Measurements from ENCODE around the gene SRPX. TPM values are rescaled to one million over a fixed set of nuclear protein-coding genes. Genes with fewer than 3 reads are reported as not detected.
A peak's percentile ranks its signal among the peaks of the same experiment; 100 is the strongest.

SRPX gene, protein sequence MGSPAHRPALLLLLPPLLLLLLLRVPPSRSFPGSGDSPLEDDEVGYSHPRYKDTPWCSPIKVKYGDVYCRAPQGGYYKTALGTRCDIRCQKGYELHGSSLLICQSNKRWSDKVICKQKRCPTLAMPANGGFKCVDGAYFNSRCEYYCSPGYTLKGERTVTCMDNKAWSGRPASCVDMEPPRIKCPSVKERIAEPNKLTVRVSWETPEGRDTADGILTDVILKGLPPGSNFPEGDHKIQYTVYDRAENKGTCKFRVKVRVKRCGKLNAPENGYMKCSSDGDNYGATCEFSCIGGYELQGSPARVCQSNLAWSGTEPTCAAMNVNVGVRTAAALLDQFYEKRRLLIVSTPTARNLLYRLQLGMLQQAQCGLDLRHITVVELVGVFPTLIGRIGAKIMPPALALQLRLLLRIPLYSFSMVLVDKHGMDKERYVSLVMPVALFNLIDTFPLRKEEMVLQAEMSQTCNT
- total RNA-seq, result 10 to 100 TPM; 42.5 to 78.4 TPM

DNA sequence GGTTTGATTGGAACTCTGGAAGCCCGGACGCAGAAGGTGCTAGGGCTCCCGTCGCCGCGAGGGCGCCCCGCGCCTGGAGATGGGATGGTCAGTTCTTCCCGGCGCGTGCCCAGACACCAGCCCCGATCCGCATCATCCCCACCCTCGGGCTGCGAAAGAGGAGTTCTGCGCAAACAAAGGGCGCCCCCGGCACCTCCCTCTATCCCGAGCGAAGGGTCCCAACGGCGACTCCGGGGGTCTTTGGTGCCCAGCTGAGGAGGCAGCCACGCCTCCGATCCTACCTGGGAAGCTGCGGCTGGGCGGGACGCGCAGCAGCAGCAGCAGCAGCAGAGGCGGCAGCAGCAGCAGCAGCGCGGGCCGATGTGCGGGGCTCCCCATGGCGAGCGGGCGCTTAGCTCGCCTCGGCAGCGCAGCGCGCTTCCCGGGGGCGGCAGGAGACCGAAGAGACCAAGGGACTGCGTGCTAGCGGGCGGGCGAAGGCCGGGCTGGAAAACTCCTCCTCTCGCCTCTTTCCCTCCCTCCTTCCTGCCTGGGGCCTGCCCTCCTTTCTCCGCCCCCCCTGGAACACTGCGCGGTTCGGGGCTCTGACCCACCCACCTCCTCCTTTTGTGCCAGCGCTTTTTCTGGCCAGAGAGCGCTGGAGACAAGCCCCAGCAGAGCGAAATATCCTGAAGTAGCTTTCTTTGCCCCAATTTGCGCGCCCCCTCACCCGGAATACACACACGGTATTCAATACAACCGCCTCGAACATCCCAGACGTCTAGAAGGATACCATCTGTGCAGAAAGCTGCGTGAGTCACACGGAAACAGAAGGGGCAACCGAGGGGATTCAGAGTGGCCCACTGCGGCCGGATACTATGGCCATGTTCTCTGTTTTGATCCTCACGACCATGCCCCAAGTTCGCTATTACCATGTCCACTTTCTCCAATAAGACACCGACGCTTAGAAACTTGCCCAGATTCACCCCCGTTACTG, at the start of gene SRPX:
TSS of gene SRPX (minus strand) at position 457 of the 976 bp plus-strand sequence. CDS start at position 378, 79 bp downstream.
- no peak for DNase-seq
- ATAC-seq, result peak; percentile 18
- intact Hi-C loops (cut with DNase I), result no loop called here
- TF ChIP-seq, protein P1, sequence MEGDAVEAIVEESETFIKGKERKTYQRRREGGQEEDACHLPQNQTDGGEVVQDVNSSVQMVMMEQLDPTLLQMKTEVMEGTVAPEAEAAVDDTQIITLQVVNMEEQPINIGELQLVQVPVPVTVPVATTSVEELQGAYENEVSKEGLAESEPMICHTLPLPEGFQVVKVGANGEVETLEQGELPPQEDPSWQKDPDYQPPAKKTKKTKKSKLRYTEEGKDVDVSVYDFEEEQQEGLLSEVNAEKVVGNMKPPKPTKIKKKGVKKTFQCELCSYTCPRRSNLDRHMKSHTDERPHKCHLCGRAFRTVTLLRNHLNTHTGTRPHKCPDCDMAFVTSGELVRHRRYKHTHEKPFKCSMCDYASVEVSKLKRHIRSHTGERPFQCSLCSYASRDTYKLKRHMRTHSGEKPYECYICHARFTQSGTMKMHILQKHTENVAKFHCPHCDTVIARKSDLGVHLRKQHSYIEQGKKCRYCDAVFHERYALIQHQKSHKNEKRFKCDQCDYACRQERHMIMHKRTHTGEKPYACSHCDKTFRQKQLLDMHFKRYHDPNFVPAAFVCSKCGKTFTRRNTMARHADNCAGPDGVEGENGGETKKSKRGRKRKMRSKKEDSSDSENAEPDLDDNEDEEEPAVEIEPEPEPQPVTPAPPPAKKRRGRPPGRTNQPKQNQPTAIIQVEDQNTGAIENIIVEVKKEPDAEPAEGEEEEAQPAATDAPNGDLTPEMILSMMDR (IDR thresholded peaks at IDR 0.05), result no peak
- TF ChIP-seq POLR2A (IDR thresholded peaks at IDR 0.05), result no peak
- no peak within 1 kb of the TSS for H3K4me3 ChIP-seq
- WGBS, 2 donors, result 5 to 11% methylated on average over 19 to 56 of the region's 76 CpGs
- H3K9me3 ChIP-seq, result no peaks in the 10 kb centered on the region
- no peak within 1 kb of the TSS for H3K27ac ChIP-seq
- no peaks in the 10 kb centered on the region for H3K27me3 ChIP-seq
- H3K4me1 ChIP-seq, result peaks cover 7% of the 10 kb centered on the region
- H3K36me3 ChIP-seq (replicated peaks in 1 of 2; ENCODE audit: insufficient read depth in 1 of 2, low read depth in 2 of 2), result no peaks in the 10 kb centered on the region

DNA sequence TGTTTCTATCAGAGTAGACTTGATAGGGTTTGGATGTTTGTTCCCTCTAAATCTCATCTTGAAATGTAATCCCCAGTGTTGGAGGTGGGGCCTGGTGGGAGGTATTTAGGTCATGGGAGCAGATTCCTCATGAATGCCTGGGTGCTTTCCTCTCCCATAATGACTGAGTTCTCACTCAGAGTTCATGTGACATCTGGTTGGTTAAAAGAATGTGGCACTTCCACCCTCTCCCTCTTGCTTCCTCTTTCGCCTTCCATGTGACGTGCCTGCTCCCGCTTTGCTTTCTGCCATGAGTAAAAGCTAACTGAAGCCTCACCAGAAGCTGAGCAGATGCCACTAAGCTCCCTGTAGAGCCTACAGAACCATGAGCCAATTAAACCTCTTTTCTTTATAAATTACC, 47.3 kb upstream of the SRPX start:
- Histone ChIP-seq H3K36me3 (replicated peaks in 1 of 2; ENCODE audit: insufficient read depth in 1 of 2, low read depth in 2 of 2) (no peaks in the 10 kb centered on the region), H3K4me1 (no peaks in the 10 kb centered on the region), H3K4me3 (no peak overlapping the region), H3K9me3 (no peaks in the 10 kb centered on the region), H3K27me3 (no peaks in the 10 kb centered on the region), H3K27ac (no peak overlapping the region)
- DNase-seq, result no peak
- intact Hi-C loops (cut with DNase I), result loop anchor here (10.0 kb wide), 1 partner anchor 57 kb away; the partner anchor contains the start of gene RPGR
- TF ChIP-seq POLR2A (IDR thresholded peaks at IDR 0.05), result no peak
- TF ChIP-seq, protein P1 (IDR thresholded peaks at IDR 0.05), result no peak
- WGBS, 2 donors, result 80 to 89% methylated on average over 2 to 3 of the region's 3 CpGs
- ATAC-seq, result no peak

DNA sequence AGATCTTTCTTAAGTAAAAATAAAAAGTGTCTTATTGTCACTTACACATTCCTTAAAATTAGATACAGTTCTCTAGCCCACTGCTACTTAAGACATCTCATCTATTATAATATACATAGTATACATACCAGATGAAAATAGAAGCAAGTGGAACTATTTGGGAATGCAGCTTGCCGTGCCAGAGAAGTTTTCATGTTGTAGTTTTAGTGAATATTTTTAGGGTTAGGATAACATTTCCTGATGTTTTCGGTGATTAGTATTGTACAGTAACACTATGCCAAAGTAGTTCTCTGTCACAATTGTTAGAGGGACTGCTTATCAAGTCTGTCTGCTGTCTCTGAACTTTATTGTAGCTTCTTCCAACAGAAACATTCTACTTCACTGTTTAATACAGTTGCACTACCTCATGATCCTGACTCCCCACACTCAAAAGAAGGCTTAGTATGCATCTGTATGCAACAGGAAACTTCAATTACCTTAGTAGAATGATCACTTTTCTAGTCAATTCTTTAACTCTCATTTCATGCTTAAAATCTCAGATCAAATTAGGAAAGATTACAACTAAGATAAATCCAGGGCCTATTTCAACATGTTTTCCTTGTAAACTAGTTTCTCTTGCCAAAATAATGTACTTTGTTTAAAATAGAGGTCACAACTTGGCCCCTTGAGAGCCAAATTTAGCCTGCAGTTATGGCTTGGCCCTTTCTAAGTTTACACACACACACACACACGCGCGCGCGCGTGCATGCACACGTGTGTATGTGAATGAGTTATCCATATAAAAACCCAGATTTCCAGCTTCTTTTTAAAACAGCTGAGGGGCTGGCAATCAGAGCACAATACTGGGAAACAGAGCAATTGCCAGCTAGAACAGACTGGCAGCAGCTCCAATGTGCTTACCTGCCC, 42.3 kb upstream of the SRPX start:
- TF ChIP-seq, protein P1 (IDR thresholded peaks at IDR 0.05), result no peak
- TF ChIP-seq POLR2A (IDR thresholded peaks at IDR 0.05), result no peak
- no peak overlapping the region for H3K27ac ChIP-seq
- intact Hi-C loops (cut with DNase I), result loop anchor here (10.0 kb wide), 1 partner anchor 62 kb away; the partner anchor contains the start of gene RPGR
- DNase-seq (no peak), ATAC-seq (no peak)
- no peaks in the 10 kb centered on the region for H3K4me1 ChIP-seq
- WGBS, 2 donors, result 84 to 85% methylated on average over 9 of the region's 9 CpGs
- H3K36me3 ChIP-seq (replicated peaks in 1 of 2; ENCODE audit: insufficient read depth in 1 of 2, low read depth in 2 of 2), result no peaks in the 10 kb centered on the region
- H3K4me3 ChIP-seq, result no peak overlapping the region
- no peaks in the 10 kb centered on the region for H3K9me3 ChIP-seq
- no peaks in the 10 kb centered on the region for H3K27me3 ChIP-seq

DNA sequence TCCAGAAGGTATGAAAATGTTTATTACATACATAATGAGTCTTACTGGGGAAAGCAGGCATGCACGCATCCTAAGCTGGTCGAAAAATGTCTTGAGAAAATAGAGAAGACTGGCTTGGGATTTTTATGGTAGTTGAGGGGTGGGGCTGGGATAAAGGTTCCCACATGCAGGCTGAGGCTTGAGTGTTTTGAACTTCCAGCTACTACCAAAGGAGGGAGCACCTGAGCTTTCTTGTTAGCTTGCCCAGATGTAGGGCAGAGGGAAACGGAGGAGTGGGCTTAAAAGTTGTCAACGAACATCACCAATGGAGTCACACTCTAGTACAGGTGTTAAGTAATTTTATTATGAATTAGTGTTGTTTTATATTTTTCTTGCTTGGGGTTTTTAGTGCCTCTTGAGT, 39.6 kb upstream of the SRPX start:
- peak in 3 of 4 donors; percentile 6 to 23 (median 16) for DNase-seq
- intact Hi-C loops (cut with DNase I), result loop anchor here (10.0 kb wide), 1 partner anchor 65 kb away; the partner anchor contains the start of gene RPGR
- WGBS, 2 donors, result 29 to 33% methylated on average over 4 of the region's 4 CpGs
- H3K4me3 ChIP-seq, result no peak overlapping the region
- ATAC-seq, result no peak
- H3K27ac ChIP-seq, result no peak overlapping the region
- H3K36me3 ChIP-seq (replicated peaks in 1 of 2; ENCODE audit: insufficient read depth in 1 of 2, low read depth in 2 of 2), result no peaks in the 10 kb centered on the region
- TF ChIP-seq, protein P1 (IDR thresholded peaks at IDR 0.05), result peak in 6 of 7 experiments; percentile 5 to 36 (median 24)
- no peak for TF ChIP-seq POLR2A (IDR thresholded peaks at IDR 0.05)
- H3K27me3 ChIP-seq, result no peaks in the 10 kb centered on the region
- H3K4me1 ChIP-seq, result no peaks in the 10 kb centered on the region
- H3K9me3 ChIP-seq, result no peaks in the 10 kb centered on the region
